GM21619 (cell line): ENCODE measurements around the gene CACNB2.
"Not testable (repeated sequence)": the region's sequence is repeated elsewhere in the genome, so short reads cannot be mapped to it uniquely, and the experiment has no call there.

Experiments
- ATAC-seq: cut with Tn5 transposase; IDR thresholded peaks from one replicate; pipeline ENCODE4 v1.9.1; 2021; ENCODE audit not compliant: unreplicated experiment

The CACNB2 gene

DNA sequence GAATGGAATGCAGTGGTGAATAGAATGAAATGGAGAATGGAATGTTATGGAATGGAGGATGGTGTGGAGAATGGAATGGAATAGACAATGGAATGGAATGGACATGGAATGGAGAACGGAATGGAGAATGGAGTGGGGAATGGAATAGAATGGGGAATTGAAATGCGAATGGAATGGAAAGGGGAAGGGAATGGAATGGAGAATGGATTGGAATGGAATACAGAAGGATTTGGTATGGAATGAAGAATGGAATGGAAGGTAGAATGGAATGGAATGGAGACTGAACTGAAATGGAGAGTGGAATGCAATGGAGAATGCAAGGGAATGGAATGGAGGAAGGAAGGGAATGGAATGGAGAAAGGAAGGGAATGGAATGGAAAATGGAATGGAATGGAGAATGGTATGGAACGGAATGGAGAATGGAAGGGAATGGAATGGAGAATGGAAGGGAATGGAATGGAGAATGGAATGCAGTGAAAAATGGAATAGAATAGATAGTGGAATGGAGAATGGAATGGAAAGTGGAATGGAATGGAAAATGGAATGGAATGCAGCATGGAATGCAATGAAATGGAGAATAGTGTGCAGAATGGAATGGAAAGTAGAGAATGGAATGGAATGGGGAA, 416.4 kb downstream of the CACNB2 start:
- no peak for ATAC-seq

DNA sequence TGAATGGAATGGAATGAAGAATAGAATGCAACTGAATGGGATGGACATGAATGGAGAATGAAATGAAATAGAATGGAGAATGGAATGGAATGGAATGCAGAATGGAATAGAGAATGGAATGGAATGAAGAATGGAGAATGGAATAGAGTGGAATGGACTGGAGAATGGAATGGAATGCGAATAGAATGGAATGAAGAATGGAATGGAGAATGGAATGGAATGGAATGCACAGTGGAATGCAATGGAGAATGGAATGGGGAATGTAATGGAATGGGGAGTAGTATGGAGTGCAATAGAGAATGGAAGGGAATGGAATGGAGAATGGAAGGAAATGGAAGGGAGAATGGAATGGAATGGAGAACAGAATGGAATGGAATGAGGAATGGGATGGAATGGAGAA, 417.7 kb downstream of the CACNB2 start:
- no peak for ATAC-seq

- no peak for ATAC-seq
Observed at GRCh38 chr10:18561861-18562551, 421.8 kb downstream of the CACNB2 start.

DNA sequence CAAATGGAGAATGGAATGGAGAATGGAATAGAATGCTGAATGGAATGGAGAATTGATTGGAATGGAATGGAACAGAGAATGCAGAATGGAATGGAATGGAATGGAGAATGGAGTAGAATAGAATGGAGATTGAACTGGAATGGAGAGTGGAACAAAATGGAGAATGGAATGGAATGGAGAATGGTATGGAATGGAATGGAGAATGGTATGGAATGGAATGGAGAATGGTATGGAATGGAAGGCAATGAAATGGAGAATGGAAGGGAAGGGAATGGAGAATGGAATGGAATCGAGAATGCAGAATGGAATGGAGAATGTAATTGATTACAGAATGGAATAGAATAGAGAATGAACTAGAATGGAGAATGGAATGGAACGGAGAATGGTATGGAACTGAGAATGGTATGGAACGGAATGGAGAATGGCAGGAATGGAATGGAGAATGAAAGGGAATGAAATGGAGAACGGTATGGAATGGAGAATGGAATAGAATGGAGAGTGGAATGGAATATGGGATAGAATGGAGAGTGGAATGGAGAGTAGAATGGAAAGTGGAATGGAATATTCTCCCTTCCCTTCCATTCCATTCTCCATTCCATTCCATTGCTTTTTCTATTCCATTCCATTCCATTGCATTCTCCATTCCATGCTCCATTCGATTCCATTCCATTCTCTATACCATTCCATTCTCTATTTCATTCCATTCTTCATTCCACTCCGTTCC, 422.9 kb downstream of the CACNB2 start:
- no peak for ATAC-seq

DNA sequence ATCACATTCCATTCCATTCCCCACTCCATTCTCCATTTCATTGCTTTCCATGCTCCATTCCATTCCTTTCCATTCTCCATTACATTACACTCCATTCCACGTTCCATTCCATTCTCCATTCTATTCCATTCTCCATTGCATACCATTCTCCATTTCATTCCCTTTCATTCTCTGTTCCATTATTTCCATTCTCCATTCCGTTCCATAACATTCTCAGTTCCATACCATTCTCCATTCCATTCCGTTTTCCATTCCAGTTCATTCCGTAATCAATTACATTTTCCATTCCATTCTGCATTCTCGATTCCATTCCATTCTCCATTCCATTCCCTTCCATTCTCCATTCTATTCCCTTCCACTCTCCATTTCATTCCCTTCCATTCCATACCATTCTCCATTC, 424.8 kb downstream of the CACNB2 start:
- no peak for ATAC-seq

DNA sequence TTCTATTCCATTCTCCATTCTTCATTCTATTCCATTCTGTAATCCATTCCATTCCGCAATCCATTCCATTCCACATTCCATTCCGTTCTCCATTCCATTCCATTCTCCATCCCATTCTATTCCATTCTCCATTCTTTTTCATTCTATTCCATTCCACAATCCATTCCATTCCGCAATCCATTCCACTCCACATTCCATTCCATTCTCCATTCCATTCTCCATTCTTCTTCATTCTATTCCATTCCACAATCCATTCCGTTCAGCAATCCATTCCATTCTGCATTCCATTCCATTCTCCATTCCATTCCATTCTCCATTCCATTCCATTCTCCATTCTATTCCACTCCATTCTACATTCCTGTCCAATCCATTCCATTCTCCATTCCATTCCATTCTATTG, 426.0 kb downstream of the CACNB2 start:
- no peak for ATAC-seq

DNA sequence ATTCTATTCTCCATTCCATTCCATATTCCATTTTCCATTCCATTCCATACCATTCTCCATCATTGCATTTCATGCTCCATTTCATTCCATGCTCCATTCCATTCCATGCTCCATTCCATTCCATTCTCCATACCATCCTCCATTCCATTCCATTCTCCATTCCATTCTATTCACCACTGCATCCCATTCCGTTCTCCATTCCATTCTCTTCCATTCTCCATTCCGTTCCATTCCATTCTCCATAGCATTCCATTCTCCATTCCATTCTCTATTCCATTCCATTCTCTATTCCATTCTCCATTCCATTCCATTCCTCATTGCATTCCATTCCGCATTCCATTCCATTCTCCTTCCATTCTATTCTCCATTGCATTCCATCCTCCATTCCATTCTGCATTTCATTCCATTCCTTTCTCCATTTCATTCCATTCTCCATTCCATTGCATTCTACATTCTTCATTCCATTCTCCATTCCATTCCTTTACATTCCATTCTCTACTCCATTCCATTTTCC, 427.2 kb downstream of the CACNB2 start:
- no peak for ATAC-seq

- ATAC-seq, result not testable (repeated sequence)
Observed at GRCh38 chr10:18570386-18570785, 430.2 kb downstream of the CACNB2 start.

- ATAC-seq, result no peak
Observed at GRCh38 chr10:18571076-18571475, 430.9 kb downstream of the CACNB2 start.

GRCh38 chr10:18571780-18572179, 431.6 kb downstream of the CACNB2 start:
- ATAC-seq, result no peak

GRCh38 chr10:18572959-18573561, 432.8 kb downstream of the CACNB2 start:
- ATAC-seq, result no peak

GRCh38 chr10:18576586-18576985, 436.4 kb downstream of the CACNB2 start:
- ATAC-seq, result no peak

DNA sequence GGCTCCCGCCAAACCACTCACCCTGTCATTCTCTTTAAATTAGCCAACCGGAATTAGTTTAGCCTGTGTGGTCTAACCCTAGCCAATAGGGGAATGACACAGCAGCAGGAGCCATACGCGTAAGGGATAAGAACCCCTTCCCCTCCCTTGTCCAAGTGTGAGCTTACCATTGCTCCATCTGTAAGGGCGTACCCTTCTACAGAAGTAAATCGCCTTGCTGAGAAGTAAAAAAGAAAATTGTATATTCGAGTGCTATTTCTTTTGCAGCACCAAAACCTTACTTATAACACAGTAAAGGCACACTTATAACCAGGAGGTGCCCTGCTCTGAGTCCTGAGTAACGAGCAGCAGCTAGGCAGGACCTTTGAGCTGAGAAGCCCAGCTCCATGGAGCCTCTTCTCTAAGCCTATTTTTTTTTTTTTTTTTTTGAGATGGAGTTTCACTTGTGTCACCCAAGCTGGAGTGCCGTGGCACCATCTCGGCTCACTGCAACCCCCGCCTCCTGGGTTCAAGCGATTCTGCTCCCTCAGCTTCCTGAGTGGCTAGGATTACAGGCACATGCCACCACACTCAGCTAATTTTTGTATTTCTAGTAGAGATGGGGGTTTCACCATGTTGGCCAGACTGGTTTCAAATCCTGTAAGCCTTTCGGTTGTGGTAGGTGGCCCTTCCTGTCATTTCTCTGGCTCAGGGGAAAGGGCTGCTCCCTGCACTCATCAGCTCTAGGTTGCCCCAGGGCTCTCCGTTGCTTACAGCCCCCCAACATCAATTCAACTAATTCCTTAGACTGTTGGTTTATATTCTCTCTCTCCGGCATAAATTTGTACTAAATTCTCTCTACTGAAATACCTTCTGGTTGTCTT, 437.8 kb downstream of the CACNB2 start:
- no peak for ATAC-seq

- no peak for ATAC-seq
Observed at GRCh38 chr10:18582803-18583202, 442.6 kb downstream of the CACNB2 start.

DNA sequence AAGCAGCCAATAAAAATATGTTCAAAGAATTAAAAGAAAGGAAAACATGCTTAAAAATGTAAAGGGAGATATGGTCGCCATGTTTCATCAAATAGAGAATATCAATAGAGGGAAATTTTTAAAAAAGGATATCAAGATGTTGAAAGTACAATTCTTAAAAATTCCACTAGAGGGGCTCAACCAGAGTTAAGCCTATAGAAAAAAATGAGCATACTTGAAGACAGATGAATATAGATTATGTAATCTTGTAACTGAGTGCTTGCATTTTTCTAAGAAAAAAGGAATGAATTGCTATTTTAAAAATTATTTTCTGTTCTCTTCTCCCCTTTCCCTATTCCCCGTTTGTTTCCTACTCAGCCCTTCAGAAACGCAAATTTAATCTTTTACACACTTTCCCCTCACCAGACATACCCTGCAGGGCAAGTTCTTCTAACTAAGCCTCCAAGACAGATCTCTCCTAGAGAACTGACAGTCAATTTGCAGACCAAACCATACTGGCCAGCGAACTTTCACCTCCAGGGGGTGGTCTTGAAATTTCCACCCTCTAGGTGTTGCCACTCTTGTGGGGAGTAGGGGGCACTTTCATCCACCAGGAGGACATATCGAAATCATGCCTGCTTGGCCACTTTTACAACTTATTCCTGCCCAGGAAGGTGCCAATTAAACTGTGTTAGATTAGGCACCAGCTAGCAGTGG, 443.5 kb downstream of the CACNB2 start:
- no peak for ATAC-seq

DNA sequence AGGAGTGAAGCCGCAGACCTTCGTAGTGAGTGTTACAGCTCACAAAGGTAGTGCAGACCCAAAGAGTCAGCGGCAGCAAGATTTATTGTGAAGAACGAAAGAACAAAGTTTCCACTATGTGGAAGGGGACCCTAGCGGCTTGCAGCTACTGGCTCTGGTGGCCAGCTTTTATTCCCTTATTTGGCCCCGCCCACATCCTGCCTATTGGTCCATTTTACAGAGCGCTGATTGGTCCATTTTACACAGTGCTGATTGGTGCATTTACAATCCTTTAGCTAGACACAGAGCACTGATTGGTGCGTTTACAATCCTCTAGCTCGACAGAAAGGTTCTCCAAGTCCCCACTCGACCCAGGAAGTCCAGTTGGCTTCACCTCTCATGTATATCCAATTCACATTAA, 446.4 kb downstream of the CACNB2 start:
- ATAC-seq, result not testable (repeated sequence)

DNA sequence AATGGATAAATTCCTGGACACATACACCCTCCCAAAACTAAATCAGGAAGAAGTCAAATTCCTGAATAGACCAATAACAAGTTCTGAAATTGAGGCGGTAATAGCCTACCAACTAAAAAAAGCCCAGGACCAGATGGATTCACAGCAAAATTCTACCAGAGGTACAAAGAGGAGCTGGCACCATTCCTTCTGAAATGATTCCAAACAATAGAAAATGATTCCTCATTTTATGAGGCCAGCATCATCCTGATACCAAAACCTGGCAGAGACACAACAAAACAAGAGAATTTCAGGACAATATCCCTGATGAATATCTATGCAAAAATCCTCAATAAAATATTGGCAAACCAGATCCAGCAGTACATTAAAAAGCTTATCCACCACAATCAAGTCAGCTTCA, 450.9 kb downstream of the CACNB2 start:
- ATAC-seq, result not testable (repeated sequence)
